ENCODE results near the gene LMNA. TPM values are rescaled to one million over a fixed set of nuclear protein-coding genes. Genes with fewer than 3 reads are reported as not detected.

LMNA gene
- total and polyA plus RNA-seq, 2 of the 4 experiments (the other 2 are of a cell fraction): 563 to 755 TPM

GRCh38 chr1:156073110-156073687, 41.3 kb upstream of the LMNA start:
- peak; percentile 60 for ATAC-seq (ENCODE audit: low read depth)

More at GRCh38 chr1:156073110-156073687, 41.3 kb upstream of the LMNA start:
- DNase-seq: no peak
- H4K8ac ChIP-seq (ENCODE audit: low read depth in 2 of 2, low read length in 2 of 2): no peak overlapping the region
- no peak overlapping the region for H2AK9ac ChIP-seq (replicated peaks; ENCODE audit: low read depth, low read length, poor library complexity)
- no peak overlapping the region for H3K18ac ChIP-seq (ENCODE audit: low read depth, low read length)
- H3K79me1 ChIP-seq (ENCODE audit: low read depth in 1 of 2, low read length in 2 of 2): peaks cover 20 to 47% of the 10 kb centered on the region in 2 experiments; a peak in 3 of 4 replicates
- H3K9ac ChIP-seq (ENCODE audit: low read depth, low read length): no peak overlapping the region
- intact Hi-C loops (cut with micrococcal nuclease) (no loop called here), in situ Hi-C loops (cut with MboI; ENCODE audit: low sequenced_read_pairs) (no loop called here), dilution Hi-C loops (cut with HindIII; ENCODE audit: low sequenced_read_pairs, unreplicated experiment) (no loop called here)
- no CpG with 5 or more reads among the region's 1 CpG for WGBS, 2 experiments (ENCODE audit: extremely low coverage in 2 of 2, insufficient read length in 1 of 2)
- CTCF ChIA-PET: no interaction called here
- H2BK15ac ChIP-seq (ENCODE audit: low read depth, low read length): no peak overlapping the region
- no peak overlapping the region for H2BK5ac ChIP-seq (ENCODE audit: low read depth, low read length, poor library complexity, severe bottlenecking)
- H4K91ac ChIP-seq (ENCODE audit: insufficient read depth, low read depth, low read length): no peak overlapping the region
- no peak overlapping the region for H2AFZ ChIP-seq (replicated peaks; ENCODE audit: low read length, poor library complexity)
- TF ChIP-seq CEBPB (IDR thresholded peaks at IDR 0.05; ENCODE audit: low read depth, low read length) (peak; percentile 76), SMC3 (IDR thresholded peaks at IDR 0.05; ENCODE audit: low read depth, low read length) (no peak), CHD1 (IDR thresholded peaks at IDR 0.05; ENCODE audit: low read depth, low read length) (no peak)
- POLR2A ChIA-PET (ENCODE audit: unreplicated experiment): no interaction called here
- H3K27me3 ChIP-seq (ENCODE audit: control insufficient read depth, insufficient read depth, low read length): no peaks in the 10 kb centered on the region
- no peak overlapping the region for H2BK120ac ChIP-seq (ENCODE audit: low read depth, low read length)
- peaks cover 35% of the 10 kb centered on the region for H3K36me3 ChIP-seq (ENCODE audit: control insufficient read depth, insufficient read depth, low read length)
- no peak overlapping the region for H4K5ac ChIP-seq (ENCODE audit: low read depth, low read length)
- no peaks in the 10 kb centered on the region for H3K9me3 ChIP-seq (ENCODE audit: control insufficient read depth, insufficient read depth, low read length)
- H3K56ac ChIP-seq (ENCODE audit: extremely low read depth, insufficient read depth, low read length): no peak overlapping the region
- peaks cover 22% of the 10 kb centered on the region for H3K4me1 ChIP-seq (ENCODE audit: control insufficient read depth, insufficient read depth, low read length)
- no peak overlapping the region; the same call in 1 of the 2 replicates for H3K27ac ChIP-seq (ENCODE audit: insufficient read depth, low read length)
- BruUV-seq (replicated peaks): TSS peak; percentile 59
- peak overlapping the region; percentile 27; the same call in 1 of the 2 replicates for H3K23ac ChIP-seq (ENCODE audit: low read depth, low read length)
- no peak overlapping the region for H3K14ac ChIP-seq (replicated peaks; ENCODE audit: low read depth, low read length)
- peak overlapping the region; percentile 66; the same call in 1 of the 2 replicates for H3K4me2 ChIP-seq (ENCODE audit: low read depth, low read length)
- H3K9me1 ChIP-seq (ENCODE audit: insufficient read depth, low read length): peaks cover 16% of the 10 kb centered on the region
- peaks cover 35% of the 10 kb centered on the region for H4K20me1 ChIP-seq (ENCODE audit: insufficient read depth, low read length)
- H2AK5ac ChIP-seq (ENCODE audit: low read depth, low read length): no peak overlapping the region
- H3K4me3 ChIP-seq (ENCODE audit: insufficient read depth, low read depth, low read length): no peak overlapping the region
- no peak overlapping the region for H2BK20ac ChIP-seq (ENCODE audit: low read depth, low read length)
- no peak overlapping the region for H3K4ac ChIP-seq (ENCODE audit: low read depth, low read length)
